ENCODE measurements around the gene WWP2.

The WWP2 gene

DNA sequence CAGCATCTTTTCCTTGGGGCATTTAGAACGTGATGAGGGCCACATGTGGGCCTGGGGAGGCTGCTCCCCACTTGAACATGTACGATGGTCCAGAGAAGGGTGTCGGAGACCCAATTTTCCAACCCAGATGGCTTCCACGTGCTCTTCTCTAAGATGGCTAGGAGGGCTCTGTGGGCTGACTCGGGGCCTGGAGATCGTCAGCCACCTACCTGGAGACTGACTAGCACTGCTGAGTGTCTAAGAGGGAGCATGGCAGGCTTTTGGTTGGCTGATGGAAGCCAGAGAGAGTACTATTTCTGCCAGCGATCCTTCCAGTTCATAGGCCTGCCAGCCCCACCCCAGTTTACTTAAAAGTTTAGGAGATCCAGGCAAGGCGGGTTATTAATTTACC lies 128.8 kb downstream of the WWP2 start:
- DNase-seq: no peak

- no peak for DNase-seq
Measured at GRCh38 chr16:69892378-69892777, 130.2 kb downstream of the WWP2 start.

DNA sequence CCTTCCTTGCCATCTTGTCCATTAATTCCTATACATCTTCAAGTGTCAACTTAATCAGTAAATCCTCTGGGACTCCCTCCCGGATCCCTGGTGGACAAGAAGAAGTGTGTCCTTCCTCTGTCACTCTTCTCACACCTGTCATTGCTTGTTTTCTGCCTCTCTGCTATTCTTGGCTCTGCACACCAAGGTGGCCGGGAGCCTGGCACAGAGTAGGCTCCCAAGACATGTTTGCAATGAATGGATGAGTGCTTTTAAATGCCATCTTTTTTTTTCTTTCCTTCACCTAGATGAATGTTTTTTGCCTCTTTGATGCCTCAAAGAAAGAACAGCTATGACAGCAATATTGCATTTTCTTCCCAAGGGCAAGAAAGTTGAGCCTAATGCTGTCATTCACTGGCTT lies 131.0 kb downstream of the WWP2 start:
- no peak for DNase-seq

DNA sequence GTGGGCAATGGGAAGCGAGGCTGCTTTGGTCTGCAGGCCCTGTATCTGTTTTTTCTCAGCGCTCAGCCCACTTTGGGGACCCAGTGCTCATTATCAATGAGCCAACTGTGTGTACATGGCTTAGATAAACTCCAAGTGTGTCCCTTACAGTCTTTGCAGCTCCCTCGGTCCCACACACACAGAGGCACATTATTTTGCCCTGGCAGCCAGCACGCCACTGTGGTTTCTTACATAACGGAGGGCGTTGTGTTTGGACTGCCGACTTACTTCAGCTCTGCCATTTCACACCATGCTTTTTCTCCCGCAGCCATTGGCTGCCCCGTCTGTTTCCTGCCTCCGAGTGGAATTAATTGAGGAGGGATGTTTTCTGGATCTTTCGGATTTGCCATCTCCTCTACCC lies 132.5 kb downstream of the WWP2 start:
- DNase-seq: no peak

DNA sequence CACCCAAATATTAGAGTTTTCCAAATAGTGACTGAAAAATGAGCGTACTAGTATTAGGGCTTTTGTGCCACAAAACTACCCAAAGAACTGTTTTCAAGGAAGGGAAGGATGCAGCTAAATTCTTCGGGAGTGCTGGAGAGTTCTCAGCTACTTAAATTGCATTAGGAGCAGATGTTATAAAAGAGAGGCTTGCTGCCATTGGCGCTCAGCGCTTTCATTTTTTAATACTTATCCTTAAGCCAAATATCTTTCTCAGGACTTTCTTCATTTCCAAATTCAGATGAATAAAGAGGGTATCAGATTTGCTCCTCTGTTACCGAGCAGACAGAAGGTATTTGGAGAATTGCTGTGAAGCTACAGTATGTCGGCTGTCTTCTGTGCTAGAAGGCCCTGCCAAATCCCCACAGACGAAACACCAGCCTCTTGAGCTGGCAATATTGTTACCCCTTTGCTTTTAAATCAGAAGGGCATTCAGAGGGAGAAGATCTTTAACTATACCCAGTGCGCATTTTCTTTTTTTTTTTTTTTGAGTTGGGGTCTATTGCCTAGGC lies 141.8 kb downstream of the WWP2 start:
- DNase-seq: no peak

DNA sequence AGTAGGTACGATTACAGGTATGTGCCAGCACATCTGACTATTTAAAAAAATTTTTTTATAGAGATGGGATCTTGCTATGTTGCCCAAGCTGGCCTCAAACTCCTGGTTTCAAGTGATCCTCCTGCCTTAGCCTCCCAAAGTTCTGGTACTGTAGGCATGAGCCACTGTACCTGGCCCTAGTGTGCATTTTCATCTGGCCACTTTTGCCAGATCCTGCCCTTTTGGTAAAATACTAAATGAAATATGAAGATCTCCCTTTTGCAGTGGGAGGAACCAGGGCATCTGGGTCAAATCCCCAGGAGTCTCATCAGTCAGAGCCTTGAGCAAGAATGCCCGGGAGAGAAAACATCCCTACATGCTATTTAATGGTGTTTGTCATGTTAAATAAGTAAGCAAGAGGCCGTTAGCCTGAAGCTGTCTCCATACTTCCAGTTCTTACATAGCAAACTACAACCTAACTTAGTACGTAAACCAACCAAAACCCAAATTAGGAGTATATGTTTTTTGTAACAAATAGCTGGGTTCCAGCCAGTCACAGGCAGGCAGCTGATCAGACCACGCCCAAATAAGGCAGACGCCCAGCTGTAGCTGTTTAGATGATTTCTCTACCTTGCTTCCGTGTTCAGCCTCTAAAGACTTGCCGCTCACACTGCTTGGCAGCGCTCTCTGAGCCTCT lies 142.5 kb downstream of the WWP2 start:
- DNase-seq: peak; percentile 14

- DNase-seq: no peak
Measured at GRCh38 chr16:69905171-69905555, 143.0 kb downstream of the WWP2 start.

- DNase-seq: no peak
Measured at GRCh38 chr16:69906838-69907401, 144.8 kb downstream of the WWP2 start.

DNA sequence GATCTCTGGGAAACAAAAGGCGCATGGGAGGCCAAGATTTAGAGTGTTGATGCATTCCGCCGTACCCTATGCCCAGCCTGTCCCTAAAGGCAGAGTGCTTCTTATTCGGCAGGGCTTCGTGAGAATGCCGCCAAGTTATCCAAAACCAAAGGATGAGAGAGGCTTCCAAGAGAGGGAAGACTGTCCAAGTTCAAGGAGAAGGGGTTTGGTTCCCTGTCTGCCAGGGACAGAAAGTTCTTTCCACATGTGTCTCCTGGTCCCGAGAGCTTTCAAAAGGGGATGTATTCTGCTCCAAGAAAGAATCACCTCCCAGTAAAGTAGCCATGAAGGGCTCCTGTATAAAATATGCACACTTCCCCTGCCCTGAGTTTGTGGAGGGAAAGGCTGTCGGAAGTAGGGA lies 146.9 kb downstream of the WWP2 start:
- DNase-seq: no peak

DNA sequence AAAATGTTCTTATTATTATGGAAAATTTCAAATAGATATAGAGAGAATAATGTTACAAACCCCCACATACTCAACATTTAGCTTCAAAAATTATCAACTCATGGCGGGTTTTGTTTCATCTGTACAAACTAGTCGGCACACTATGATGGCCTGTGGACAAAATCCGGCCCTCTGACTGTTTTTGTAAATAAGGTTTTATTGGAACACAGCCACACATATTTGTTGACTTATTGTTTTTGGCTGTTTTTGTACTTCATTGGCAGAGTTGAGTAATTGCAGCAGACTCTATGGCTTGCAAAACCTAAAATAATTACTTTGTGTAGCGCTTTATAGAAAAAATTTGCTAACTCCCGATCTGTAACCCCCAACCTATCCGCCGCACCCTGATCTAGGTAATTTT lies 147.6 kb downstream of the WWP2 start:
- no peak for DNase-seq

GRCh38 chr16:69910964-69911363 lies 148.8 kb downstream of the WWP2 start:
- DNase-seq: no peak

DNA sequence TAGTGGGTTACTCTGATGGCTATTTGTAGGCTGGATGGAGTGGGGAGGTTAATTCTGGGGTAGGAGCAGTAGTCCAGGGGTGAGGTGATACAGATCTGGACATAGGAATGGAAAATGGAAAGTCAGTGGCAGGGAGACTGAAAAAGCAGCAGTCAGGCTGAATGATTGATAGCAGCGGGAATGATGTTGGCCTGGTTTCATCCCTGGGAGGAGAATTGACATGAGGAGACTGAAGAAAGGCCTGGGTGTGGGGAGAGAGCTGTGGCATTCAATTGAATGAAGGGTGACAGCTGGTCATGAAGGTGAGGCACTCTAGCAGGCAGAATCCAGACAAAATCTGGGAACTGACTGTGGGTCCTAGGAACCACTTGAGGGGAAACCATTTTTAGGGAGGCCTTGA lies 154.3 kb downstream of the WWP2 start:
- DNase-seq: no peak

DNA sequence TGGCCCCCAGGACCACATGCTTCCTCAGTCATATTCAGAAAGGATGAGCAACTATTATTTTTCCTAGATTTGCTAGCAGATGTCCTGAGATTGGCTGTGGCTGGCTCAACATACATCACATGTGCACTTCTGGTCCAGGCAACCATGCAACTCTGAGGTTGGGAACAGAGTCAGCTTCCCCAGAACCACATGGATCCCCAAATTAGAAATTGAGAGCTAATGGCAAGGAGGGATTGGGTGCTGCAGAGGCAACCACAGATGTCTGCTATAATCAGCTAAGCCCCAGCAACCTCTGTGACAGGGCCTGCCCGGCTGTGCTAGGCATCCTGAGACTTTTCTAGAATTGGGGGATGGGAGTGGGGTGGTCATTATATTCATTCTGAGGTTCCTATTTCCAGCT lies 155.2 kb downstream of the WWP2 start:
- DNase-seq: no peak

DNA sequence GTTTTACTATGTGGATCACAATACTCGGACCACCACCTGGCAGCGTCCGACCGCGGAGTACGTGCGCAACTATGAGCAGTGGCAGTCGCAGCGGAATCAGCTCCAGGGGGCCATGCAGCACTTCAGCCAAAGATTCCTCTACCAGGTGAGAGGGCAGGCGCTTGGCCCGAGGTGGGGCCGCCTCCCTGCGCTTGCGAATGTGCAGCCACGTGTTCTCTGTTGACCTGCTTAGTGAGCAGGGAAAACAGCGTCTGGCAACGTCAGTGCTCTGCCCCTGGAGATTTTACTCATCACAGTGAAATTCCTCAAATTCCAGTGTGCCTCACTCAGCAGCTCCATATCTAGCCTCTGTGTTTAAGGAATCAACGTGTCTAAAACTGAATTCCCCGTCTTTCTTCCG lies 155.6 kb downstream of the WWP2 start:
- DNase-seq: no peak

- DNase-seq: no peak
Measured at GRCh38 chr16:69918241-69918640, 156.1 kb downstream of the WWP2 start.

DNA sequence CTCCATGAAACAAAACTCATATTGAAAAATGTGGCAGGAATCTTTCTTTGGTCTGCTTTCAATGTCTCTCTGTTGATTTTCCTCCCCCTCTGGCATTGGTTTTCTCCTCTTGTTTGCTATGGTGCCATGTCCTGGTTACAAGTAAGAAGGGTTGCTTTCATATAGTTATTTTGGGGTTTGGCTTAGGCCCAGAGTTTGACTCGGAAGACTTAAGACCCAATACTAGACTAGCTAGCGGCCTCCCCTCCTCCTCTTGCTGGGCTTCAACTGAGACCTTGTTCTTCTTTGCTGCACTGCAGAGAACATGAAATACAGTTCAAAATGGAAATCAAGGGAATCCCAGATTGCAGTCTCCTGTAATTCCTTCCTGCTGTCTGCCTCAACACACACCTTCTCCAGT lies 159.0 kb downstream of the WWP2 start:
- no peak for DNase-seq

GRCh38 chr16:69922200-69922599 lies 160.1 kb downstream of the WWP2 start:
- no peak for DNase-seq

- DNase-seq: no peak
Measured at GRCh38 chr16:69924041-69924775, 162.1 kb downstream of the WWP2 start.

DNA sequence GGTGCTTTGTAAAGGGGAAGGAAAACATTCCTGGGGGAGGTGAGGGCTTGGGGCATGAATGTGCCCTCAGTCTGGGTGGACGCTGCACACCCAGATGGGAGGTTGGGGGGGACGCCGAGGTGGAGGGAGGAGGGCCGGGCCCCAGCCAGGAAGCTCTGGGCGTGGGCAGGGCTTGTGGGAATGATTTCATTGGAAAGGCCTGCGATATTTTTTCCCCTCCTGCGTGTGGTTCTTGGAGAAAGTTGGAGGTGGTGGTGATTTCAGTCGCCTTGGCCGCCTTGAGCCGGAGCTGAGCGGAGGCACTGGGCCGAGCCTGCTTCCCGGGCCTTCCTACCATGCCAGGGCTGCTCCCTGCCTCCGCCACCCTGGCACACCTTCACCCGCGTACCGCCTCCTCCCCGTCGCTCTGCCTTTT lies 162.7 kb downstream of the WWP2 start:
- DNase-seq: no peak

GRCh38 chr16:69925311-69925710 lies 163.2 kb downstream of the WWP2 start:
- no peak for DNase-seq

- DNase-seq: no peak
Measured at GRCh38 chr16:69926241-69926640, 164.1 kb downstream of the WWP2 start.

GRCh38 chr16:69927056-69927757 lies 165.1 kb downstream of the WWP2 start:
- DNase-seq: no peak

DNA sequence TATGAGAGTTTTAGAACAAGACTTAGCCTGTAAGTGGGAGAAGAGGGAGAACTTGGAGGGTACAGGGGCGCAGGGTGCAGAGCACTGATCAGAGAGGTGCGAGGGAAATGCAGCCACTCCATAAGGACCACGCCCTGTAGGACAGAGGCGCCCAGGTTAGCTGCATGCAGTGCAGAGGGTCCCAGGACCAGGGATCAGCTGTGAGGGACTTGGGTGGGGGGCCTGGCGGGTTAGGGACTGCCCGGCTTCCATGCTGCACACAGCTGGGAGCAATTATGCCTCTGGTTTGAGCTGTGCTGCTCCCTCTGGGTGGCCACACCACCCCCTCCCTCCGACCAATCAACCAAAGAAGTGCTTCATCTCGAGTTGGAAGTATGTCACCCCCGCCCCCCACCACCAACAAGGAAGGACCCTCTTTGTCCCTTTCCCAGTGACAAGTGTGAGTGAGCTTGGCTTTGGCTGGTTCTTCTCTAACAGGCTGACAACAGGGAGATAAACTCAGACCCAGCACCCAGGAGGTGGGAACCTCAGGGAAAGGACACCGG lies 166.8 kb downstream of the WWP2 start:
- DNase-seq: no peak
